Astrocyte (in vitro differentiated cells and primary cell): ENCODE measurements around the gene CYP4A22. TPM values are rescaled to one million over a fixed set of nuclear protein-coding genes. Genes with fewer than 3 reads are reported as not detected.

Experiments
- DNase-seq: peaks from one replicate; pipeline ENCODE4 v3.0.0-alpha.2; 2010; ENCODE audit warnings: low read depth
- FAIRE-seq: peaks from 2 replicates; lab custom pipeline; 2011; peaks lifted over from hg19 to GRCh38; lab: Jason Lieb, UNC
- H2AFZ ChIP-seq: 2 replicates; pipeline ENCODE4 v1.6.0; 2012; ENCODE audit warnings: low read depth, low read length, inconsistent platforms
- H3K27ac ChIP-seq: 2 replicates; pipeline ENCODE4 v1.5.1; 2011; ENCODE audit warnings: low read depth, low read length, inconsistent platforms
- H3K27me3 ChIP-seq: 2 replicates; pipeline ENCODE4 v1.6.0; 2011; ENCODE audit warnings: low read length, inconsistent platforms; ENCODE audit not compliant: insufficient read depth
- H3K36me3 ChIP-seq: 2 replicates; pipeline ENCODE4 v1.5.1; 2011; ENCODE audit warnings: low read length, inconsistent platforms; ENCODE audit not compliant: insufficient read depth
- H3K4me1 ChIP-seq: 2 replicates; pipeline ENCODE4 v1.5.1; 2011; ENCODE audit warnings: low read length, inconsistent platforms; ENCODE audit not compliant: insufficient read depth
- H3K4me2 ChIP-seq: 2 replicates; pipeline ENCODE4 v1.6.0; 2012; ENCODE audit warnings: low read length, inconsistent platforms
- H3K4me3 ChIP-seq: 2 replicates; pipeline ENCODE4 v1.5.1; 2011; ENCODE audit warnings: low read depth, mild to moderate bottlenecking, low read length, inconsistent platforms; ENCODE audit not compliant: insufficient read depth
- H3K79me2 ChIP-seq: 2 replicates; pipeline ENCODE4 v1.6.0; 2012; ENCODE audit warnings: mild to moderate bottlenecking, low read length, inconsistent platforms; ENCODE audit not compliant: insufficient read depth
- H3K9ac ChIP-seq: 2 replicates; pipeline ENCODE4 v1.6.0; 2012; ENCODE audit warnings: mild to moderate bottlenecking, low read length, inconsistent platforms
- H3K9me3 ChIP-seq: 2 replicates; pipeline ENCODE4 v1.5.1; 2012; ENCODE audit warnings: low read depth, mild to moderate bottlenecking, low read length, inconsistent platforms; ENCODE audit not compliant: insufficient read depth
- H4K20me1 ChIP-seq: 2 replicates; pipeline ENCODE4 v1.6.0; 2012; ENCODE audit warnings: low read length, inconsistent platforms; ENCODE audit not compliant: insufficient read depth
- H3K27ac Mint-ChIP-seq: one replicate; pipeline ENCODE4 v1.8.0; 2021; ENCODE audit warnings: mild to moderate bottlenecking, mixed read lengths; ENCODE audit not compliant: unreplicated experiment
- H3K27me3 Mint-ChIP-seq: one replicate; pipeline ENCODE4 v1.8.0; 2021; ENCODE audit warnings: low read depth, mixed read lengths; ENCODE audit not compliant: unreplicated experiment
- H3K36me3 Mint-ChIP-seq: one replicate; pipeline ENCODE4 v1.8.0; 2021; ENCODE audit warnings: low read depth, mixed read lengths; ENCODE audit not compliant: unreplicated experiment
- H3K4me1 Mint-ChIP-seq: one replicate; pipeline ENCODE4 v1.8.0; 2021; ENCODE audit warnings: low read depth, mixed read lengths; ENCODE audit not compliant: unreplicated experiment
- H3K4me3 Mint-ChIP-seq: one replicate; pipeline ENCODE4 v1.8.0; 2021; ENCODE audit warnings: mild to moderate bottlenecking, moderate library complexity, mixed read lengths; ENCODE audit not compliant: unreplicated experiment
- H3K9me3 Mint-ChIP-seq: one replicate; pipeline ENCODE4 v1.8.0; 2021; ENCODE audit warnings: mild to moderate bottlenecking, mixed read lengths; ENCODE audit not compliant: unreplicated experiment
- EZH2 ChIP-seq: IDR thresholded peaks from 2 replicates; pipeline ENCODE4 v1.6.1; 2012; ENCODE audit warnings: mild to moderate bottlenecking, low read length, inconsistent platforms; ENCODE audit not compliant: insufficient read depth
- total RNA-seq: library from RNA; stranded (reverse); gene quantifications from 2 replicates; pipeline ENCODE4 v1.2.1, GENCODE V29; 2021
- TF ChIP-seq, protein P1 (sequence below): IDR thresholded peaks from 2 replicates; pipeline ENCODE4 v1.5.1; 2011; ENCODE audit warnings: low read depth, mild to moderate bottlenecking, inconsistent platforms, low read length, moderate library complexity; ENCODE audit not compliant: insufficient read depth

The CYP4A22 gene
- total RNA-seq, 1 donor from 2014 or later = not detected

- H3K4me3 Mint-ChIP-seq = no peak overlapping the region
- peak overlapping the region; percentile 26 for H3K27ac Mint-ChIP-seq
- TF ChIP-seq EZH2 = no peak
- TF ChIP-seq, protein P1, sequence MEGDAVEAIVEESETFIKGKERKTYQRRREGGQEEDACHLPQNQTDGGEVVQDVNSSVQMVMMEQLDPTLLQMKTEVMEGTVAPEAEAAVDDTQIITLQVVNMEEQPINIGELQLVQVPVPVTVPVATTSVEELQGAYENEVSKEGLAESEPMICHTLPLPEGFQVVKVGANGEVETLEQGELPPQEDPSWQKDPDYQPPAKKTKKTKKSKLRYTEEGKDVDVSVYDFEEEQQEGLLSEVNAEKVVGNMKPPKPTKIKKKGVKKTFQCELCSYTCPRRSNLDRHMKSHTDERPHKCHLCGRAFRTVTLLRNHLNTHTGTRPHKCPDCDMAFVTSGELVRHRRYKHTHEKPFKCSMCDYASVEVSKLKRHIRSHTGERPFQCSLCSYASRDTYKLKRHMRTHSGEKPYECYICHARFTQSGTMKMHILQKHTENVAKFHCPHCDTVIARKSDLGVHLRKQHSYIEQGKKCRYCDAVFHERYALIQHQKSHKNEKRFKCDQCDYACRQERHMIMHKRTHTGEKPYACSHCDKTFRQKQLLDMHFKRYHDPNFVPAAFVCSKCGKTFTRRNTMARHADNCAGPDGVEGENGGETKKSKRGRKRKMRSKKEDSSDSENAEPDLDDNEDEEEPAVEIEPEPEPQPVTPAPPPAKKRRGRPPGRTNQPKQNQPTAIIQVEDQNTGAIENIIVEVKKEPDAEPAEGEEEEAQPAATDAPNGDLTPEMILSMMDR = no peak
- no peak for FAIRE-seq
- Histone ChIP-seq H3K4me3 (no peak overlapping the region), H2AFZ (peak overlapping the region; percentile 60), H3K27ac (no peak overlapping the region), H3K4me1 (peaks cover 6% of the 10 kb centered on the region), H3K9me3 (no peaks in the 10 kb centered on the region), H3K36me3 (no peaks in the 10 kb centered on the region), H3K9ac (no peak overlapping the region), H3K27me3 (peaks cover 7% of the 10 kb centered on the region), H3K79me2 (no peaks in the 10 kb centered on the region), H4K20me1 (no peaks in the 10 kb centered on the region), H3K4me2 (no peak overlapping the region)
- H3K27me3 Mint-ChIP-seq = peaks cover 46% of the 10 kb centered on the region
- peaks cover 20% of the 10 kb centered on the region for H3K4me1 Mint-ChIP-seq
- H3K9me3 Mint-ChIP-seq = peaks cover 2% of the 10 kb centered on the region
- H3K36me3 Mint-ChIP-seq = peaks cover 2% of the 10 kb centered on the region
- DNase-seq = no peak
Observed at GRCh38 chr1:47190509-47190855, 53.2 kb downstream of the CYP4A22 start.

DNA sequence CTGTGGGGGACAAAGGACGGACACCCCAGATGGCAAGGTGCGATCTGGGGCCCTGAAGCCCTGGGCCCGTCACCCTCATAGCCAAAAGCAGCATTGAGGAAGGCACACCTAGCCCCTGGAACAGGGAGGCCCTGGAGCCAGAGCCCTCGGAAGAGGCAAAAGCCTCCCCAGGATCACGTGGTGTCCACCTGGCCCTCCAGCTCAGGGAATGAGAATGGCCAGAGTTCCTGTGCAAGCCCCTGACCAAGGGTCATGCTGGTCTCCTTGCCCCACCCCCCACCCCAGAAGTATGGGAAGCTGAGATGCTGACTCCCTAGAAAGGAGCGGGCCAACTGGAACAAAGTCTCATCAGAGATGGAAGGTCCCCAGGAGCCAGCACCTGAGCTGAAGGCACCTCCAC, 53.6 kb downstream of the CYP4A22 start:
- Mint-ChIP-seq H3K36me3 (no peaks in the 10 kb centered on the region), H3K9me3 (no peaks in the 10 kb centered on the region)
- DNase-seq = no peak

GRCh38 chr1:47191940-47192457, 54.8 kb downstream of the CYP4A22 start:
- H3K27me3 Mint-ChIP-seq = peaks cover 37% of the 10 kb centered on the region
- peaks cover 20% of the 10 kb centered on the region for H3K4me1 Mint-ChIP-seq
- H3K27ac Mint-ChIP-seq = peak overlapping the region; percentile 87
- no peak for TF ChIP-seq EZH2
- TF ChIP-seq, protein P1 = no peak
- DNase-seq = no peak
- Histone ChIP-seq H3K4me2 (no peak overlapping the region), H3K27ac (no peak overlapping the region), H3K4me3 (no peak overlapping the region), H3K4me1 (peaks cover 6% of the 10 kb centered on the region), H3K79me2 (no peaks in the 10 kb centered on the region), H3K9ac (no peak overlapping the region), H3K27me3 (peaks cover 7% of the 10 kb centered on the region), H2AFZ (no peak overlapping the region), H3K36me3 (no peaks in the 10 kb centered on the region), H3K9me3 (no peaks in the 10 kb centered on the region), H4K20me1 (no peaks in the 10 kb centered on the region)
- H3K4me3 Mint-ChIP-seq = no peak overlapping the region
- no peak for FAIRE-seq
- H3K36me3 Mint-ChIP-seq = no peaks in the 10 kb centered on the region
- H3K9me3 Mint-ChIP-seq = no peaks in the 10 kb centered on the region

More for the DNA sequence above, 53.6 kb downstream of the CYP4A22 start:
- no peak overlapping the region for H3K27ac ChIP-seq
- peaks cover 7% of the 10 kb centered on the region for H3K27me3 ChIP-seq
- H3K27me3 Mint-ChIP-seq = peaks cover 42% of the 10 kb centered on the region
- H3K4me3 ChIP-seq = no peak overlapping the region
- no peak overlapping the region for H3K27ac Mint-ChIP-seq
- no peaks in the 10 kb centered on the region for H3K79me2 ChIP-seq
- FAIRE-seq = no peak
- H4K20me1 ChIP-seq = no peaks in the 10 kb centered on the region
- TF ChIP-seq, protein P1 = no peak
- TF ChIP-seq EZH2 = no peak
- H3K4me2 ChIP-seq = no peak overlapping the region
- H2AFZ ChIP-seq = peak overlapping the region; percentile 60
- no peak overlapping the region for H3K9ac ChIP-seq
- H3K9me3 ChIP-seq = no peaks in the 10 kb centered on the region
- no peaks in the 10 kb centered on the region for H3K36me3 ChIP-seq
- no peak overlapping the region for H3K4me3 Mint-ChIP-seq
- peaks cover 20% of the 10 kb centered on the region for H3K4me1 Mint-ChIP-seq
- H3K4me1 ChIP-seq = peaks cover 6% of the 10 kb centered on the region
